ENCODE data around the gene NEK10. TPM values are rescaled to one million over a fixed set of nuclear protein-coding genes. Genes with fewer than 3 reads are reported as not detected.

The NEK10 gene
- total RNA-seq, 1 experiment from 2014 or later = 0.66 TPM

GRCh38 chr3:27275441-27275990, 93.7 kb downstream of the NEK10 start:
- Mint-ChIP-seq H3K27me3 (ENCODE audit: low read depth) (no peaks in the 10 kb centered on the region), H3K4me1 (no peaks in the 10 kb centered on the region), H3K27ac (no peak overlapping the region), H3K4me3 (no peak overlapping the region), H3K9me3 (no peaks in the 10 kb centered on the region; a peak in 1 of 5 replicates), H3K36me3 (ENCODE audit: insufficient read depth in 1 of 3, low read depth in 3 of 3) (no peaks in the 10 kb centered on the region; a peak in 1 of 7 replicates)
- H3K27ac ChIP-seq (ENCODE audit: insufficient read length, low read depth, low read length) = no peak overlapping the region
- no CpG with 5 or more reads among the region's 5 CpGs for WGBS (ENCODE audit: extremely low coverage, insufficient read length, low lambda C conversion rate)
- H2AK5ac ChIP-seq (ENCODE audit: insufficient read length, low read length) = no peak overlapping the region
- no peak overlapping the region for H3K56ac ChIP-seq (ENCODE audit: insufficient read length, low read depth, low read length)
- DNase-seq = no peak
- no peak for TF ChIP-seq CTCF (conservative IDR thresholded peaks at IDR 0.05)
- no peak overlapping the region for H2BK120ac ChIP-seq (ENCODE audit: low read depth, low read length, poor library complexity, severe bottlenecking)
- H3K79me1 ChIP-seq (ENCODE audit: insufficient read depth, low read depth, low read length, poor library complexity, severe bottlenecking) = no peaks in the 10 kb centered on the region
- H3K4me1 ChIP-seq (ENCODE audit: insufficient read depth, low read length) = no peaks in the 10 kb centered on the region
- H3T11ph ChIP-seq (ENCODE audit: low read length) = no peak overlapping the region
- H4K91ac ChIP-seq (ENCODE audit: insufficient read length, low read depth, low read length) = no peak overlapping the region
- no peaks in the 10 kb centered on the region for H3K9me3 ChIP-seq (ENCODE audit: control insufficient read depth, low read depth, low read length)
- no peak overlapping the region for H3K4me2 ChIP-seq (ENCODE audit: insufficient read depth, insufficient read length, low read length)
- H2BK20ac ChIP-seq (ENCODE audit: low read depth, low read length, poor library complexity, severe bottlenecking) = no peak overlapping the region
- no peak overlapping the region for H2AFZ ChIP-seq (ENCODE audit: low read length)
- no peak overlapping the region for H3K9ac ChIP-seq (ENCODE audit: extremely low read depth, insufficient read length, low read length)
- no peaks in the 10 kb centered on the region for H3K23me2 ChIP-seq (ENCODE audit: insufficient read length, low read depth, low read length, poor library complexity, severe bottlenecking)
- no peaks in the 10 kb centered on the region for H4K20me1 ChIP-seq (ENCODE audit: control insufficient read depth, insufficient read depth, insufficient read length)
- no peak overlapping the region for H4K8ac ChIP-seq (replicated peaks; ENCODE audit: insufficient read length, low read depth, low read length)
- no peak overlapping the region for H3K23ac ChIP-seq (ENCODE audit: insufficient read length, low read depth, low read length)
- no peak overlapping the region for H3K18ac ChIP-seq (ENCODE audit: insufficient read length, low read depth, low read length)
- no peak overlapping the region for H3K14ac ChIP-seq (ENCODE audit: insufficient read depth, low read length)
- H2BK5ac ChIP-seq (ENCODE audit: insufficient read length, low read length) = no peak overlapping the region
- no peaks in the 10 kb centered on the region for H3K79me2 ChIP-seq (ENCODE audit: insufficient read depth, low read length)
- H2BK15ac ChIP-seq (ENCODE audit: low read depth, low read length) = no peak overlapping the region
- no peak overlapping the region for H3K4ac ChIP-seq (ENCODE audit: low read depth, low read length)
- H2BK12ac ChIP-seq (ENCODE audit: insufficient read length, low read depth, low read length) = no peak overlapping the region
- H4K5ac ChIP-seq (ENCODE audit: insufficient read length, low read depth, low read length) = no peak overlapping the region
- H3K27me3 ChIP-seq (ENCODE audit: insufficient read depth, low read length) = no peaks in the 10 kb centered on the region

All from H9 (cell line).